HCT116 (cell line): ENCODE results near the gene SYTL3. TPM values are rescaled to one million over a fixed set of nuclear protein-coding genes. Genes with fewer than 3 reads are reported as not detected.

ENCODE experiments used
- ATAC-seq: fragments of 200-7000 bp; cut with Tn5 transposase; 2 replicates; pipeline ENCODE4 v1.9.1; 2020; ENCODE audit warnings: mild to moderate bottlenecking, moderate library complexity
- BruUV-seq: library from RNA; stranded (reverse); fragments of 400-500 nt; replicated peaks from 2 replicates; lab custom pipeline; 2021; lab: Mats Ljungman, UMichigan
- CTCF ChIA-PET: fragments of 300-600 bp; sonication (Branson Sonifier 250); formaldehyde crosslinking; loops from one replicate; lab custom pipeline; 2021; ENCODE audit warnings: antibody characterized with exemption; lab: Charles Lee
- POLR2A ChIA-PET: fragments of 300-600, 350-600 bp; sonication (Branson Sonifier 250); formaldehyde crosslinking; loops from one replicate; lab custom pipeline; 2021; ENCODE audit warnings: antibody characterized with exemption; lab: Charles Lee
- RAD21 ChIA-PET, 2 experiments: fragments of 300-600 bp; sonication (Branson Sonifier 250); formaldehyde crosslinking; loops; one replicate each; lab custom pipeline; 2023; ENCODE audit warnings: low total read pairs in 2 of 2; ENCODE audit not compliant: uncharacterized antibody in 2 of 2, unreplicated experiment in 2 of 2, low non-redundant PET in 1 of 2; lab: Charles Lee
- DNase-seq: peaks from one replicate; pipeline ENCODE4 v3.0.0-alpha.2; 2010; ENCODE audit warnings: low read depth, low spot score
- H2AFZ ChIP-seq: fragments of 200-600 bp; shearing (Covaris generic), sonication (generic); 2 replicates; pipeline ENCODE4 v1.6.1; 2017; ENCODE audit warnings: low read depth, mixed run types, mixed read lengths, antibody characterized with exemption, low read length; ENCODE audit not compliant: poor library complexity, severe bottlenecking
- H3K27ac ChIP-seq: 2 replicates; pipeline ENCODE4 v1.5.1; 2012; ENCODE audit warnings: low read depth, low read length
- H3K27me3 ChIP-seq: fragments of 200-600 bp; sonication (generic); 2 replicates; pipeline ENCODE4 v1.6.1; 2016; ENCODE audit warnings: mixed run types, low read length, mixed read lengths; ENCODE audit not compliant: insufficient read depth
- H3K36me3 ChIP-seq, 2 experiments: fragments of 200-500 bp in 1 of 2; fragments of 200-600 bp in 1 of 2; sonication (Bioruptor generic) in 1 of 2; sonication (generic) in 1 of 2; 2 replicates each; pipeline versions ENCODE4 v1.5.1 to v1.6.1; 2014 to 2016; ENCODE audit warnings: low read length in 2 of 2, inconsistent platforms in 1 of 2, mixed read lengths in 1 of 2, mixed run types in 1 of 2; ENCODE audit not compliant: insufficient read depth in 2 of 2, control insufficient read depth in 1 of 2
- H3K4me1 ChIP-seq, 2 experiments: fragments of 200-600 bp in 1 of 2; sonication (generic) in 1 of 2; 2 replicates each; pipeline versions ENCODE4 v1.5.1 to v1.6.1; 2012 to 2017; ENCODE audit warnings: low read length in 2 of 2, inconsistent platforms in 1 of 2, mild to moderate bottlenecking in 1 of 2, mixed read lengths in 1 of 2, mixed run types in 1 of 2, moderate library complexity in 1 of 2; ENCODE audit not compliant: insufficient read depth in 2 of 2, control insufficient read depth in 1 of 2
- H3K4me2 ChIP-seq: fragments of 200-600 bp; sonication (generic); 2 replicates; pipeline ENCODE4 v1.6.1; 2017; ENCODE audit warnings: mixed run types, low read length, mixed read lengths
- H3K4me3 ChIP-seq, 2 experiments: fragments of 200-600 bp in 1 of 2; sonication (generic) in 1 of 2; replicated peaks in 1 of 2; 2 replicates each; pipeline ENCODE4 v1.5.1; 2011 to 2016; ENCODE audit warnings: low read length in 2 of 2, control low read depth in 1 of 2, low read depth in 1 of 2, mild to moderate bottlenecking in 1 of 2, mixed read lengths in 1 of 2, mixed run types in 1 of 2
- H3K79me2 ChIP-seq: fragments of 200-600 bp; sonication (generic); 2 replicates; pipeline ENCODE4 v1.6.1; 2017; ENCODE audit warnings: mild to moderate bottlenecking, mixed run types, low read length, moderate library complexity, mixed read lengths; ENCODE audit not compliant: insufficient read depth
- H3K9ac ChIP-seq: fragments of 200-600 bp; sonication (generic); 2 replicates; pipeline ENCODE4 v1.6.1; 2016; ENCODE audit warnings: low read length, mixed read lengths
- H3K9me2 ChIP-seq: fragments of 200-600 bp; sonication (generic), shearing (Covaris generic); 2 replicates; pipeline ENCODE4 v1.6.1; 2017; ENCODE audit warnings: mixed run types, mild to moderate bottlenecking, moderate library complexity; ENCODE audit not compliant: insufficient read depth
- H3K9me3 ChIP-seq, 2 experiments: fragments of 200-500 bp in 1 of 2; fragments of 200-600 bp in 1 of 2; sonication (Bioruptor generic) in 1 of 2; sonication (generic) in 1 of 2; 2 replicates each; pipeline ENCODE4 v1.6.1; 2014 to 2017; ENCODE audit warnings: low read length in 2 of 2, mixed read lengths in 2 of 2, inconsistent platforms in 1 of 2, low read depth in 1 of 2, mild to moderate bottlenecking in 1 of 2, mixed run types in 1 of 2, moderate library complexity in 1 of 2; ENCODE audit not compliant: control insufficient read depth in 1 of 2, insufficient read depth in 1 of 2
- H4K20me1 ChIP-seq: fragments of 200-600 bp; sonication (generic), shearing (Covaris generic); 2 replicates; pipeline ENCODE4 v1.6.1; 2017; ENCODE audit warnings: mixed run types, mild to moderate bottlenecking, moderate library complexity; ENCODE audit not compliant: insufficient read depth
- ATF3 ChIP-seq: IDR thresholded peaks from 2 replicates; pipeline ENCODE4 v1.6.1; 2012
- CTCF ChIP-seq, 3 experiments: fragments of 200-600 bp in 1 of 3; sonication (generic) in 1 of 3; IDR thresholded peaks in 2 of 3; conservative IDR thresholded peaks in 1 of 3; 2 replicates each; pipeline ENCODE4 v1.5.1; 2012 to 2017; ENCODE audit warnings: low read depth in 2 of 3, low read length in 2 of 3, antibody characterized with exemption in 1 of 3, borderline replicate concordance in 1 of 3, control low read depth in 1 of 3, mild to moderate bottlenecking in 1 of 3, mixed read lengths in 1 of 3, mixed run types in 1 of 3, moderate library complexity in 1 of 3; ENCODE audit not compliant: insufficient read depth in 1 of 3
- ELF1 ChIP-seq: IDR thresholded peaks from 2 replicates; pipeline ENCODE4 v1.6.1; 2012; ENCODE audit warnings: low read depth, borderline replicate concordance
- EZH2 ChIP-seq: fragments of 200-600 bp; sonication (generic); IDR thresholded peaks from 2 replicates; pipeline ENCODE4 v1.6.1; 2017; ENCODE audit warnings: antibody characterized with exemption, mixed run types
- EZH2phosphoT487 ChIP-seq: fragments of 200-600 bp; IDR thresholded peaks from 2 replicates; pipeline ENCODE4 v1.6.1; 2018; ENCODE audit warnings: antibody characterized with exemption, borderline replicate concordance
- JUND ChIP-seq: IDR thresholded peaks from 2 replicates; pipeline ENCODE4 v1.6.1; 2012
- MAX ChIP-seq: IDR thresholded peaks from 2 replicates; pipeline ENCODE4 v1.6.1; 2012
- POLR2A ChIP-seq: IDR thresholded peaks from 2 replicates; pipeline ENCODE4 v1.7.0; 2011; ENCODE audit warnings: borderline replicate concordance; ENCODE audit not compliant: insufficient read depth, insufficient read length; ENCODE audit errors: extremely low read depth
- POLR2AphosphoS5 ChIP-seq: IDR thresholded peaks from 2 replicates; pipeline ENCODE4 v1.6.1; 2011; ENCODE audit warnings: mild to moderate bottlenecking, low read depth, low read length, moderate library complexity
- RAD21 ChIP-seq: IDR thresholded peaks from 2 replicates; pipeline ENCODE4 v1.6.1; 2012; ENCODE audit warnings: low read depth, mild to moderate bottlenecking
- REST ChIP-seq: IDR thresholded peaks from 2 replicates; pipeline ENCODE4 v1.6.1; 2012; ENCODE audit warnings: low read depth
- SP1 ChIP-seq: IDR thresholded peaks from 2 replicates; pipeline ENCODE4 v1.6.1; 2012; ENCODE audit warnings: low read depth
- TCF7L2 ChIP-seq: IDR thresholded peaks from 2 replicates; pipeline ENCODE4 v1.7.0; 2011; ENCODE audit warnings: borderline replicate concordance, inconsistent platforms; ENCODE audit not compliant: insufficient read depth, insufficient read length; ENCODE audit errors: extremely low read depth
- YY1 ChIP-seq: IDR thresholded peaks from 2 replicates; pipeline ENCODE4 v1.6.1; 2011; ENCODE audit warnings: low read length, low read depth, moderate library complexity, mild to moderate bottlenecking; ENCODE audit not compliant: insufficient replicate concordance; ENCODE audit errors: extremely low read depth
- ZFX ChIP-seq: fragments of 450-650 bp; IDR thresholded peaks from 2 replicates; pipeline ENCODE4 v1.6.1; 2017
- intact Hi-C: fragments of 100-400 bp; cut with micrococcal nuclease; formaldehyde crosslinking; loops from 2 replicates; pipeline ENCODE4 v1.10.0; 2022
- total RNA-seq: library from RNA; stranded (reverse); gene quantifications from one replicate; pipeline ENCODE4 v1.2.1, GENCODE V29; 2021; ENCODE audit not compliant: unreplicated experiment

SYTL3 gene
- total RNA-seq, 1 experiment from 2014 or later = 55.3 TPM

GRCh38 chr6:158754738-158755137 is 104.9 kb downstream of the SYTL3 start (continued):
- no peak for TF ChIP-seq REST
- no peak for TF ChIP-seq ZFX

GRCh38 chr6:158755636-158756035 is 105.8 kb downstream of the SYTL3 start:
- Histone ChIP-seq H2AFZ (no peak overlapping the region), H3K27ac (no peak overlapping the region), H3K4me1 (peaks cover 54 to 69% of the 10 kb centered on the region in 2 experiments), H3K9me2 (no peaks in the 10 kb centered on the region), H3K4me3 (no peak overlapping the region), H3K9me3 (no peaks in the 10 kb centered on the region), H3K36me3 (peaks cover 3 to 37% of the 10 kb centered on the region in 2 experiments; a peak in 3 of 4 replicates), H3K79me2 (peaks cover 9% of the 10 kb centered on the region; the same call in 1 of the 2 replicates), H3K9ac (no peak overlapping the region), H3K27me3 (no peaks in the 10 kb centered on the region), H4K20me1 (no peaks in the 10 kb centered on the region), H3K4me2 (no peak overlapping the region)
- ChIA-PET POLR2A (no interaction called here), CTCF (no interaction called here), RAD21 (interaction anchor here in 1 of 2 experiments (1.0 kb wide), 1 partner anchor 379 kb away, joined by 3 read pairs; no protein-coding TSS in a partner anchor)
- no peak for DNase-seq
- BruUV-seq = no TSS peak
- TF ChIP-seq RAD21 = no peak
- TF ChIP-seq EZH2 = no peak
- TF ChIP-seq REST = no peak
- no peak for TF ChIP-seq SP1
- no peak for TF ChIP-seq TCF7L2
- TF ChIP-seq ATF3 = no peak
- TF ChIP-seq ELF1 = no peak
- TF ChIP-seq EZH2phosphoT487 = no peak
- no peak for TF ChIP-seq POLR2A
- TF ChIP-seq CTCF (IDR thresholded peaks at IDR 0.05 in 2 of 3, conservative IDR thresholded peaks at IDR 0.05 in 1 of 3; ENCODE audit: borderline replicate concordance in 1 of 3, insufficient read depth in 1 of 3, low read depth in 2 of 3, low read length in 2 of 3) = no peak
- TF ChIP-seq YY1 = no peak
- TF ChIP-seq POLR2AphosphoS5 = no peak
- no peak for TF ChIP-seq JUND
- no peak for TF ChIP-seq MAX
- no peak for ATAC-seq
- intact Hi-C loops = no loop called here
